ENCODE results near the gene FBXL15. TPM values are rescaled to one million over a fixed set of nuclear protein-coding genes. Genes with fewer than 3 reads are reported as not detected.
A peak's percentile ranks its signal among the peaks of the same experiment; 100 is the strongest.

Gene FBXL15
- total RNA-seq, 1 experiment from 2014 or later, result 24.6 TPM

- TF ChIP-seq ZBTB43 (CRISPR knock-in tag; IDR thresholded peaks at IDR 0.05) (no peak), NFATC4 (CRISPR knock-in tag; IDR thresholded peaks at IDR 0.05) (no peak), NR3C1 (CRISPR knock-in tag; conservative IDR thresholded peaks at IDR 0.05; ENCODE audit: low read depth) (no peak), CTCF (IDR thresholded peaks at IDR 0.05) (no peak), OVOL2 (CRISPR knock-in tag; IDR thresholded peaks at IDR 0.05; ENCODE audit: borderline replicate concordance) (no peak), ERG (CRISPR knock-in tag; IDR thresholded peaks at IDR 0.05) (no peak), SP1 (CRISPR knock-in tag; conservative IDR thresholded peaks at IDR 0.05) (peak; percentile 100), E2F5 (CRISPR knock-in tag; IDR thresholded peaks at IDR 0.05) (0 out of 2 replicates have a peak, but pooled peaks have one; percentile 48), KAT7 (CRISPR knock-in tag; IDR thresholded peaks at IDR 0.05; ENCODE audit: borderline replicate concordance) (0 out of 2 replicates have a peak, but pooled peaks have one; percentile 40), ZBTB21 (CRISPR knock-in tag; IDR thresholded peaks at IDR 0.05; ENCODE audit: borderline replicate concordance) (no peak), ATF6 (CRISPR knock-in tag; IDR thresholded peaks at IDR 0.05) (no peak), ZNF263 (CRISPR knock-in tag; IDR thresholded peaks at IDR 0.05; ENCODE audit: low read depth) (no peak)
Observed at GRCh38 chr10:102432162-102432950, 11.7 kb downstream of the FBXL15 start, which contains the start of gene CUEDC2 (continued).

- DNase-seq (ENCODE audit: low spot score) (no peak), ATAC-seq (no peak)
- CTCF ChIA-PET, result interaction anchor here (1.9 to 2.8 kb wide), 2 partner anchors 30 to 204 kb away, joined by 9 to 12 read pairs; no protein-coding TSS in a partner anchor
- Mint-ChIP-seq H3K4me1 (peaks cover 18% of the 10 kb centered on the region), H3K27me3 (ENCODE audit: low read depth) (peaks cover 57% of the 10 kb centered on the region), H3K4me3 (peak overlapping the region; percentile 95), H3K27ac (no peak overlapping the region), H3K9me3 (no peaks in the 10 kb centered on the region), H3K36me3 (no peaks in the 10 kb centered on the region)
- no peak for TF ChIP-seq TEAD4 (CRISPR knock-in tag; IDR thresholded peaks at IDR 0.05)
- no peak for TF ChIP-seq FOXP4 (CRISPR knock-in tag; IDR thresholded peaks at IDR 0.05)
- TF ChIP-seq ZNF138 (CRISPR knock-in tag; conservative IDR thresholded peaks at IDR 0.05), result no peak
- TF ChIP-seq ZSCAN18 (CRISPR knock-in tag; IDR thresholded peaks at IDR 0.05), result no peak
- TF ChIP-seq IRF2 (CRISPR knock-in tag; IDR thresholded peaks at IDR 0.05; ENCODE audit: borderline replicate concordance, low read depth), result no peak
- POLR2A ChIA-PET, result interaction anchor here (1.1 kb wide), 1 partner anchor 29 kb away, joined by 3 read pairs; no protein-coding TSS in a partner anchor
Observed at GRCh38 chr10:102433619-102434046, 13.0 kb downstream of the FBXL15 start.

Data from WTC11 (cell line).